MG63 (cell line): ENCODE data around the gene PCDHGA8. TPM values are rescaled to one million over a fixed set of nuclear protein-coding genes. Genes with fewer than 3 reads are reported as not detected.

Experiments
- DNase-seq: peaks from one replicate; pipeline ENCODE4 v3.0.0-alpha.2; 2020
- H3K27me3 ChIP-seq: fragments of 250-450 bp; sonication (Bioruptor Pico); 2 replicates; pipeline ENCODE4 v1.5.1; 2020; ENCODE audit warnings: mild to moderate bottlenecking, moderate library complexity
- H3K36me3 ChIP-seq: fragments of 250-450 bp; sonication (Bioruptor Pico); 2 replicates; pipeline ENCODE4 v1.5.1; 2020; ENCODE audit warnings: mild to moderate bottlenecking, moderate library complexity
- H3K4me3 ChIP-seq: fragments of 250-450 bp; sonication (Bioruptor Pico); 2 replicates; pipeline ENCODE4 v1.5.1; 2020; ENCODE audit warnings: mild to moderate bottlenecking, moderate library complexity
- H3K9me3 ChIP-seq: fragments of 250-450 bp; sonication (Bioruptor Pico); 2 replicates; pipeline ENCODE4 v1.5.1; 2020; ENCODE audit warnings: mild to moderate bottlenecking, moderate library complexity
- total RNA-seq: library from RNA; depleted of rRNA; stranded (reverse); fragments of >200 nt; shearing (Covaris generic); gene quantifications from 2 replicates; pipeline ENCODE4 v1.2.3, GENCODE V29; 2014; ENCODE audit warnings: low replicate concordance; rRNA removed

The PCDHGA8 gene
- total RNA-seq, 1 experiment from 2014 or later: 0.03 TPM

DNA sequence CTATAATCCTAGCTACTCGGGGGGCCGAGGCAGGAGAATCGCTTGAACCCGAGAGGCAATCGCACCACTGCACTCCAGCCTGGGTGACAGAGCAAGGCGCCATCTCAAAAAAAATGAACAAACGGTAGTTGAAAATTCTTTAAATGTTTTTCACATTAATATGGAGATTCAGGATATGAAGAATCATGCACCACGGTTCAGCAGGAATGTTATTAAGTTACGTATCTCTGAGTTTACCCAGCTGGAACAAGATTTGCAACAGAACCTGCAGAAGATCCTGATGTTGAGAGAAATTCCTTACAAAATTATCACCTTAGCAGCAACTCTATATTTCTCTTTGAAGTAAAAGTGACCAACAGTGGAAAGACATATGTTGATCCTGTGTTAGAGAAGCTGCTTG is 47.9 kb downstream of the PCDHGA8 start:
- Histone ChIP-seq H3K9me3 (no peaks in the 10 kb centered on the region), H3K36me3 (no peaks in the 10 kb centered on the region), H3K27me3 (no peaks in the 10 kb centered on the region), H3K4me3 (no peak overlapping the region)
- DNase-seq: no peak

DNA sequence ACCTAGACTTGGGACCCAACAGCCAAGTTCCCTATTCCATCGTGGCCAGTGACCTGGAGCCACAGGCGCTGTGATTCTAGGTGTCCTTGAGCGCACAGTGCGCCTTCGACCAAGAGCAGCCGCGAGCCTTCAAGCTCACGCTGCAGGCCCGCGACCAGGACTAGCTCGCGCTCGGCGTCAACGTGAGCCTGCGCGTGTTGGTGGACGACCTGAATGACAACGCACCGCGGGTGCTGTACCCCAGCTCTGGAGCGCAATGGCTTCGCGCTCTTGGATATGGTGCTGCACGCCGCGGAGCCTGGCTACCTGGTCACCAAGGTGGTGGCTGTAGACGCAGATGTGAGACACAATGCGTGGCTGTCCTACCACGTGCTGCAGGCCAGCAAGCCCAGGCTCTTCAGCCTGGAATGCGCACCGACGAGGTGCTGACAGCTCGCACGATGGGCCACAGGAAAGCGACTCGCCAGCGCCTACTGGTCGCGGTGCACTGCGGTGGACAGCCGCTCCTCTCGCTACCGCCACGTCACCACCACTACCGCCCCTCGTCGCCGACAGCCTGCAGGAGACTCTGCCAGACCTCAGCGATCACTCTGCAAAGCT is 49.2 kb downstream of the PCDHGA8 start:
- no peaks in the 10 kb centered on the region for H3K27me3 ChIP-seq
- H3K9me3 ChIP-seq: no peaks in the 10 kb centered on the region
- H3K4me3 ChIP-seq: no peak overlapping the region
- no peak for DNase-seq
- H3K36me3 ChIP-seq: no peaks in the 10 kb centered on the region

Other genes with a start within 250 kb of the PCDHGA8 start
- 0.10 TPM in 1 of 2 replicates, not detected in the other for gene PCDHB6, start 242.6 kb upstream of the PCDHGA8 start, total RNA-seq
- 0.46 TPM in 1 of 2 replicates, not detected in the other for gene PCDHB7, start 220.0 kb upstream of the PCDHGA8 start, total RNA-seq
- not detected in 2 replicates for gene PCDHB8, start 214.8 kb upstream of the PCDHGA8 start, total RNA-seq
- gene PCDHB16, start 210.2 kb upstream of the PCDHGA8 start, total RNA-seq: 0.10 and 1.2 TPM in 2 replicates
- gene PCDHB9, start 205.5 kb upstream of the PCDHGA8 start, total RNA-seq: 1.9 TPM in 1 of 2 replicates, not detected in the other
- gene PCDHB10, start 200.3 kb upstream of the PCDHGA8 start, total RNA-seq: 0.10 TPM in 1 of 2 replicates, not detected in the other
- 1.0 TPM in 1 of 2 replicates, not detected in the other for gene PCDHB11, start 193.0 kb upstream of the PCDHGA8 start, total RNA-seq
- gene PCDHB12, start 183.9 kb upstream of the PCDHGA8 start, total RNA-seq: 0.16 TPM in 1 of 2 replicates, not detected in the other
- 0.40 TPM in 1 of 2 replicates, not detected in the other for gene PCDHB13, start 178.7 kb upstream of the PCDHGA8 start, total RNA-seq
- 0.74 and 3.8 TPM in 2 replicates for gene PCDHB14, start 169.3 kb upstream of the PCDHGA8 start, total RNA-seq
- gene PCDHB15, start 147.2 kb upstream of the PCDHGA8 start, total RNA-seq: 0.07 and 2.0 TPM in 2 replicates
- gene SLC25A2, start 88.6 kb upstream of the PCDHGA8 start, total RNA-seq: not detected in 2 replicates
- 183 and 217 TPM in 2 replicates for gene TAF7, start 71.8 kb upstream of the PCDHGA8 start, total RNA-seq
- 0.42 and 0.56 TPM in 2 replicates for gene PCDHGA1, start 62.1 kb upstream of the PCDHGA8 start, total RNA-seq
- not detected in 2 replicates for gene PCDHGA2, start 53.9 kb upstream of the PCDHGA8 start, total RNA-seq
- gene PCDHGA3, start 48.8 kb upstream of the PCDHGA8 start, total RNA-seq: not detected in 2 replicates
- gene PCDHGB1, start 42.5 kb upstream of the PCDHGA8 start, total RNA-seq: 0.59 and 1.3 TPM in 2 replicates
- gene PCDHGA4, start 37.6 kb upstream of the PCDHGA8 start, total RNA-seq: 0.23 and 0.44 TPM in 2 replicates
- gene PCDHGB2, start 32.6 kb upstream of the PCDHGA8 start, total RNA-seq: 1.6 and 2.5 TPM in 2 replicates
- gene PCDHGA5, start 28.5 kb upstream of the PCDHGA8 start, total RNA-seq: not detected in 2 replicates
- gene PCDHGB3, start 22.4 kb upstream of the PCDHGA8 start, total RNA-seq: 0.81 TPM in 1 of 2 replicates, not detected in the other
- 0.20 and 2.3 TPM in 2 replicates for gene PCDHGA6, start 18.7 kb upstream of the PCDHGA8 start, total RNA-seq
- 0.07 and 0.67 TPM in 2 replicates for gene PCDHGA7, start 9.9 kb upstream of the PCDHGA8 start, total RNA-seq
- 0.17 and 0.26 TPM in 2 replicates for gene PCDHGB4, start 4.9 kb upstream of the PCDHGA8 start, total RNA-seq
- gene PCDHGB5, start 5.3 kb downstream of the PCDHGA8 start, total RNA-seq: 0.53 TPM in 1 of 2 replicates, not detected in the other
- not detected in 2 replicates for gene PCDHGA9, start 10.1 kb downstream of the PCDHGA8 start, total RNA-seq
- not detected in 2 replicates for gene PCDHGB6, start 15.4 kb downstream of the PCDHGA8 start, total RNA-seq
- 1.0 and 1.2 TPM in 2 replicates for gene PCDHGA10, start 20.4 kb downstream of the PCDHGA8 start, total RNA-seq
- 0.10 TPM in 1 of 2 replicates, not detected in the other for gene PCDHGB7, start 25.0 kb downstream of the PCDHGA8 start, total RNA-seq
- not detected in 2 replicates for gene PCDHGA11, start 28.4 kb downstream of the PCDHGA8 start, total RNA-seq
- not detected in 2 replicates for gene PCDHGA12, start 37.9 kb downstream of the PCDHGA8 start, total RNA-seq
- gene PCDHGC3, start 83.3 kb downstream of the PCDHGA8 start, total RNA-seq: 42.3 and 49.8 TPM in 2 replicates
- not detected in 2 replicates for gene PCDHGC4, start 92.4 kb downstream of the PCDHGA8 start, total RNA-seq
- 0.46 TPM in 1 of 2 replicates, not detected in the other for gene PCDHGC5, start 96.4 kb downstream of the PCDHGA8 start, total RNA-seq
- gene DIAPH1, start 226.4 kb downstream of the PCDHGA8 start, total RNA-seq: 28.4 and 43.9 TPM in 2 replicates
- gene HDAC3, start 244.2 kb downstream of the PCDHGA8 start, total RNA-seq: 122 and 169 TPM in 2 replicates
- 13.2 and 15.1 TPM in 2 replicates for gene RELL2, start 244.4 kb downstream of the PCDHGA8 start, total RNA-seq